Measurements from ENCODE around the gene WNT7B.

- TF ChIP-seq CTCF (IDR thresholded peaks at IDR 0.05; ENCODE audit: low read depth, low read length, poor library complexity, severe bottlenecking) (no peak), EZH2phosphoT487 (IDR thresholded peaks at IDR 0.05; ENCODE audit: borderline replicate concordance, low read length) (no peak)
These were observed 46.6 kb downstream of the WNT7B start for GRCh38 chr22:45930324-45930723.
